ENCODE measurements around the gene ZNF358.
"Not testable (repeated sequence)": the region's sequence is repeated elsewhere in the genome, so short reads cannot be mapped to it uniquely, and the experiment has no call there.

The ZNF358 gene

GRCh38 chr19:7535047-7535997, 19.4 kb downstream of the ZNF358 start, which contains the start of gene PNPLA6:
Gene PNPLA6 (plus strand): TSS chr19:7535717. CDS start chr19:7535789, 72 bp downstream.
- TF ChIP-seq, protein P1, sequence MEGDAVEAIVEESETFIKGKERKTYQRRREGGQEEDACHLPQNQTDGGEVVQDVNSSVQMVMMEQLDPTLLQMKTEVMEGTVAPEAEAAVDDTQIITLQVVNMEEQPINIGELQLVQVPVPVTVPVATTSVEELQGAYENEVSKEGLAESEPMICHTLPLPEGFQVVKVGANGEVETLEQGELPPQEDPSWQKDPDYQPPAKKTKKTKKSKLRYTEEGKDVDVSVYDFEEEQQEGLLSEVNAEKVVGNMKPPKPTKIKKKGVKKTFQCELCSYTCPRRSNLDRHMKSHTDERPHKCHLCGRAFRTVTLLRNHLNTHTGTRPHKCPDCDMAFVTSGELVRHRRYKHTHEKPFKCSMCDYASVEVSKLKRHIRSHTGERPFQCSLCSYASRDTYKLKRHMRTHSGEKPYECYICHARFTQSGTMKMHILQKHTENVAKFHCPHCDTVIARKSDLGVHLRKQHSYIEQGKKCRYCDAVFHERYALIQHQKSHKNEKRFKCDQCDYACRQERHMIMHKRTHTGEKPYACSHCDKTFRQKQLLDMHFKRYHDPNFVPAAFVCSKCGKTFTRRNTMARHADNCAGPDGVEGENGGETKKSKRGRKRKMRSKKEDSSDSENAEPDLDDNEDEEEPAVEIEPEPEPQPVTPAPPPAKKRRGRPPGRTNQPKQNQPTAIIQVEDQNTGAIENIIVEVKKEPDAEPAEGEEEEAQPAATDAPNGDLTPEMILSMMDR (IDR thresholded peaks at IDR 0.05; ENCODE audit: extremely low read depth, insufficient read depth, missing control alignments): no peak
- in situ Hi-C loops (cut with MboI; ENCODE audit: low pct_unique_long_range_greater_than_20kb, low sequenced_read_pairs, unreplicated experiment): no loop called here
- peak; percentile 98 for DNase-seq (ENCODE audit: low spot score)

- TF ChIP-seq, protein P1 (IDR thresholded peaks at IDR 0.05; ENCODE audit: extremely low read depth, insufficient read depth, missing control alignments): no peak
- no peak for DNase-seq (ENCODE audit: low spot score)
- in situ Hi-C loops (cut with MboI; ENCODE audit: low pct_unique_long_range_greater_than_20kb, low sequenced_read_pairs, unreplicated experiment): no loop called here
Observed at GRCh38 chr19:7535998-7536695, 20.2 kb downstream of the ZNF358 start.

DNA sequence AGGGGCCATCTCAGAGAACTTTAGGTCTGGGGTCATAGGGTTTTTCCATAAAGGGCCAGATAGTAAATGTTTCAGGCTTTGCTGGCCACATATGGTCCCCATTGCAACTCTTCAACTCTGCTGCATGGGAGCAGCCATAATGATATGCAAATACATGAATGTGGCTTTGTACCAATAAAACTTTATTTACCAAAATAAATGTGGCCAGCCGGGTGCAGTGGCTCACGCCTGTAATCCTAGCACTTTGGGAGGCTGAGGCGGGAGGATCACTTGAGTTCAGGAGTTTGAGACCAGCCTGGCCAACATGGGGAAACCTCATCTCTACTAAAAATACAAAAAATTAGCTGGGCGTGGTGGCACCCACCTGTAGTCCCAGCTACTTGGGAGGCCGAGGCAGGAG, 23.1 kb downstream of the ZNF358 start:
- in situ Hi-C loops (cut with MboI; ENCODE audit: low pct_unique_long_range_greater_than_20kb, low sequenced_read_pairs, unreplicated experiment): not testable (repeated sequence)

DNA sequence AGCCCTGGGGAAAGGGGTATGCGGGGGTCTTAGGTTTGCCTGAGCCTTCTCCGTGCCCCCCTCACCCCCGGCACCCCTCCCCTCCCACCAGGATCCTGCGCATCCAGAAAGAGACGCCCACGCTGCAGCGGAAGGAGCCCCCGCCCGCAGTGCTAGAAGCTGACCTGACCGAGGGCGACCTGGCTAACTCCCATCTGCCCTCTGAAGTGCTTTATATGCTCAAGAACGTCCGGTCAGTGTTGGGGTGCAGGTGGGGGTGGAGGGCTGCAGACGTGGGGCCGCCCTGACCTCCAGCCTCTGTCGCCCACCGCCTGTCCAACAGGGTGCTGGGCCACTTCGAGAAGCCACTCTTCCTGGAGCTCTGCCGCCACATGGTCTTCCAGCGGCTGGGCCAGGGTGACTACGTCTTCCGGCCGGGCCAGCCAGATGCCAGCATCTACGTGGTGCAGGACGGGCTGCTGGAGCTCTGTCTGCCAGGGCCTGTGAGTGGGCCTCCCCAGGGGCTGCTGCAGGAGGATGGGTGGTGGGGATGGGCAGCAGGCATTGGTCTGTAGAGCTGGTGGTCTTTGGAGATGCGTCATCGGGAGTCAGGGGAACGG, 24.0 kb downstream of the ZNF358 start:
- TF ChIP-seq, protein P1 (IDR thresholded peaks at IDR 0.05; ENCODE audit: extremely low read depth, insufficient read depth, missing control alignments): no peak
- in situ Hi-C loops (cut with MboI; ENCODE audit: low pct_unique_long_range_greater_than_20kb, low sequenced_read_pairs, unreplicated experiment): no loop called here
- no peak for DNase-seq (ENCODE audit: low spot score)

More for the DNA sequence above, 23.1 kb downstream of the ZNF358 start:
- not testable (repeated sequence) for DNase-seq (ENCODE audit: low spot score)

GRCh38 chr19:7540761-7541474, 25.0 kb downstream of the ZNF358 start:
- DNase-seq (ENCODE audit: low spot score): no peak
- TF ChIP-seq, protein P1 (IDR thresholded peaks at IDR 0.05; ENCODE audit: extremely low read depth, insufficient read depth, missing control alignments): no peak
- in situ Hi-C loops (cut with MboI; ENCODE audit: low pct_unique_long_range_greater_than_20kb, low sequenced_read_pairs, unreplicated experiment): no loop called here

- no peak for DNase-seq (ENCODE audit: low spot score)
- in situ Hi-C loops (cut with MboI; ENCODE audit: low pct_unique_long_range_greater_than_20kb, low sequenced_read_pairs, unreplicated experiment): no loop called here
- TF ChIP-seq, protein P1 (IDR thresholded peaks at IDR 0.05; ENCODE audit: extremely low read depth, insufficient read depth, missing control alignments): no peak
Observed at GRCh38 chr19:7541475-7541824, 25.5 kb downstream of the ZNF358 start.

All from GM13977 (cell line).